Keratinocyte (primary cell): ENCODE measurements around the gene NKX6-1. TPM values are rescaled to one million over a fixed set of nuclear protein-coding genes. Genes with fewer than 3 reads are reported as not detected.
A peak's percentile ranks its signal among the peaks of the same experiment; 100 is the strongest.

Source experiments
- DNase-seq: peaks from one replicate; pipeline ENCODE4 v3.0.0-alpha.2; 2011; ENCODE audit warnings: low read depth, missing footprints, low spot score
- FAIRE-seq: peaks from 2 replicates; lab custom pipeline; 2011; peaks lifted over from hg19 to GRCh38; lab: Jason Lieb, UNC
- H2AFZ ChIP-seq: 2 replicates; pipeline ENCODE4 v1.6.0; 2012; ENCODE audit warnings: low read length, control low read depth, inconsistent platforms; ENCODE audit not compliant: control insufficient read depth
- H3K27ac ChIP-seq: 2 replicates; pipeline ENCODE4 v1.5.1; 2011; ENCODE audit warnings: low read length; ENCODE audit not compliant: control insufficient read depth, insufficient read depth
- H3K27me3 ChIP-seq: 3 replicates; pipeline ENCODE4 v1.6.0; 2011; ENCODE audit warnings: low read length; ENCODE audit not compliant: control insufficient read depth, insufficient read depth; ENCODE audit errors: extremely low read depth
- H3K36me3 ChIP-seq, 2 experiments: 2 replicates in 1 of 2; 3 replicates in 1 of 2; pipeline ENCODE4 v1.5.1; 2011; ENCODE audit warnings: low read length in 2 of 2, mild to moderate bottlenecking in 1 of 2; ENCODE audit not compliant: control insufficient read depth in 2 of 2, insufficient read depth in 2 of 2; ENCODE audit errors: extremely low read depth in 1 of 2
- H3K4me1 ChIP-seq: 3 replicates; pipeline ENCODE4 v1.5.1; 2011; ENCODE audit warnings: low read length; ENCODE audit not compliant: control insufficient read depth, insufficient read depth; ENCODE audit errors: extremely low read depth
- H3K4me2 ChIP-seq: 3 replicates; pipeline ENCODE4 v1.6.0; 2011; ENCODE audit warnings: low read depth, low read length; ENCODE audit not compliant: control insufficient read depth, insufficient read depth; ENCODE audit errors: extremely low read depth
- H3K4me3 ChIP-seq, 3 experiments: fragments of 200-600 bp in 1 of 3; sonication (generic) in 1 of 3; 2 replicates in 2 of 3; 3 replicates in 1 of 3; pipeline ENCODE4 v1.5.1; 2011 to 2016; ENCODE audit warnings: low read length in 3 of 3, mild to moderate bottlenecking in 3 of 3, control low read depth in 2 of 3, inconsistent platforms in 1 of 3, low read depth in 1 of 3, mixed read lengths in 1 of 3, mixed run types in 1 of 3, moderate library complexity in 1 of 3; ENCODE audit not compliant: control insufficient read depth in 2 of 3, insufficient read depth in 2 of 3; ENCODE audit errors: extremely low read depth in 1 of 3
- H3K79me2 ChIP-seq: 2 replicates; pipeline ENCODE4 v1.6.0; 2012; ENCODE audit warnings: low read length; ENCODE audit not compliant: control insufficient read depth, insufficient read depth
- H3K9ac ChIP-seq: 3 replicates; pipeline ENCODE4 v1.6.0; 2011; ENCODE audit warnings: low read length; ENCODE audit not compliant: control insufficient read depth, insufficient read depth; ENCODE audit errors: extremely low read depth
- H3K9me1 ChIP-seq: 3 replicates; pipeline ENCODE4 v1.6.0; 2011; ENCODE audit warnings: low read length; ENCODE audit not compliant: control insufficient read depth, insufficient read depth; ENCODE audit errors: extremely low read depth
- H3K9me3 ChIP-seq: 2 replicates; pipeline ENCODE4 v1.5.1; 2012; ENCODE audit warnings: low read depth, low read length; ENCODE audit not compliant: control insufficient read depth
- H4K20me1 ChIP-seq: 3 replicates; pipeline ENCODE4 v1.6.0; 2011; ENCODE audit warnings: low read length; ENCODE audit not compliant: control insufficient read depth, insufficient read depth; ENCODE audit errors: extremely low read depth
- EZH2 ChIP-seq: IDR thresholded peaks from one replicate; pipeline ENCODE4 v1.6.1; 2012; ENCODE audit warnings: inconsistent platforms, mild to moderate bottlenecking, low read length, moderate library complexity
- dilution Hi-C: fragments of 300-500 bp; cut with MboI; formaldehyde crosslinking; loops from one replicate; pipeline ENCODE4 v1.7.0; 2020; ENCODE audit warnings: low sequenced_read_pairs; ENCODE audit not compliant: extremely low pct_ligation_motif_present
- polyA plus RNA-seq, 5 experiments: library from polyadenylated mRNA; depleted of rRNA in 3 of 5; stranded (reverse) in 3 of 5; stranded (forward) in 1 of 5; unstranded in 1 of 5; fragments of >200 nt; gene quantifications; 1 replicate in 1 of 5; 2 replicates in 3 of 5; 3 replicates in 1 of 5; pipeline versions ENCODE4 v1.2.1 to v1.2.3, GENCODE V29; 2011 to 2012; ENCODE audit warnings: missing spikeins in 2 of 5, low read depth in 1 of 5, low replicate concordance in 1 of 5
- TF ChIP-seq, protein P1 (sequence below), 3 experiments: IDR thresholded peaks in 1 of 3; conservative IDR thresholded peaks in 1 of 3; optimal IDR thresholded peaks in 1 of 3; 2 replicates in 2 of 3; 3 replicates in 1 of 3; pipeline versions ENCODE3 to v1.5.1; 2011; ENCODE audit warnings: low read length in 3 of 3, mild to moderate bottlenecking in 3 of 3, moderate library complexity in 2 of 3, control low read depth in 1 of 3, inconsistent platforms in 1 of 3; ENCODE audit not compliant: insufficient read depth in 2 of 3; ENCODE audit errors: extremely low read depth in 1 of 3

The NKX6-1 gene
- polyA plus RNA-seq, 1 donor (not counting 4 experiments of a cell fraction or from before 2014, with no cell fraction given): not detected

DNA sequence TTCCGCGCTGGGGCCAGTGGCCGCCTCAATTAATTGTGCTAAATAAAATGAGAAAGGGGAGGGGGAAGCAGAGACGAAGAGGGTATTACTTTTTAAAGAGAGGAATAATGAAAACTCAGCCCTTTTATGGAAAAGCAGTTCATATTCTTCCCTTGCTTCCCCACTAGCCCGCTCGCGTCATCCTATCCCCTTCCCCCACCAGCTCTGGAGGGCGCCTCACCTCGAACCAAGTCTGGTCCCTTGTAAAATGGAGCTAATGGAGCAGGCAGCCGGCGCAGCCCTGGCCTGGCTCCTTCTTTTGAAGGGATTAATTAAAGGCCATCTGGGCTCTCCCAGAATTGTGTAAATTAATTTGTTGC is 511 bp upstream of the NKX6-1 start:
- Histone ChIP-seq H3K27ac (no peak overlapping the region), H3K9ac (no peak overlapping the region), H3K4me3 (peak overlapping the region in 1 of 3 experiments; percentile 20), H3K36me3 (no peaks in the 10 kb centered on the region), H2AFZ (no peak overlapping the region), H3K79me2 (no peaks in the 10 kb centered on the region), H3K9me1 (no peaks in the 10 kb centered on the region), H4K20me1 (no peaks in the 10 kb centered on the region), H3K4me2 (peak overlapping the region; percentile 49), H3K27me3 (peaks cover 90% of the 10 kb centered on the region), H3K4me1 (peaks cover 5% of the 10 kb centered on the region), H3K9me3 (peaks cover 10% of the 10 kb centered on the region)
- DNase-seq (no peak), FAIRE-seq (no peak)
- dilution Hi-C loops: no loop called here
- peak; percentile 35 for TF ChIP-seq EZH2
- TF ChIP-seq, protein P1, sequence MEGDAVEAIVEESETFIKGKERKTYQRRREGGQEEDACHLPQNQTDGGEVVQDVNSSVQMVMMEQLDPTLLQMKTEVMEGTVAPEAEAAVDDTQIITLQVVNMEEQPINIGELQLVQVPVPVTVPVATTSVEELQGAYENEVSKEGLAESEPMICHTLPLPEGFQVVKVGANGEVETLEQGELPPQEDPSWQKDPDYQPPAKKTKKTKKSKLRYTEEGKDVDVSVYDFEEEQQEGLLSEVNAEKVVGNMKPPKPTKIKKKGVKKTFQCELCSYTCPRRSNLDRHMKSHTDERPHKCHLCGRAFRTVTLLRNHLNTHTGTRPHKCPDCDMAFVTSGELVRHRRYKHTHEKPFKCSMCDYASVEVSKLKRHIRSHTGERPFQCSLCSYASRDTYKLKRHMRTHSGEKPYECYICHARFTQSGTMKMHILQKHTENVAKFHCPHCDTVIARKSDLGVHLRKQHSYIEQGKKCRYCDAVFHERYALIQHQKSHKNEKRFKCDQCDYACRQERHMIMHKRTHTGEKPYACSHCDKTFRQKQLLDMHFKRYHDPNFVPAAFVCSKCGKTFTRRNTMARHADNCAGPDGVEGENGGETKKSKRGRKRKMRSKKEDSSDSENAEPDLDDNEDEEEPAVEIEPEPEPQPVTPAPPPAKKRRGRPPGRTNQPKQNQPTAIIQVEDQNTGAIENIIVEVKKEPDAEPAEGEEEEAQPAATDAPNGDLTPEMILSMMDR (optimal IDR thresholded peaks at IDR 0.05 in 1 of 3, IDR thresholded peaks at IDR 0.05 in 1 of 3, conservative IDR thresholded peaks at IDR 0.05 in 1 of 3; ENCODE audit: extremely low read depth in 1 of 3, insufficient read depth in 2 of 3, low read length in 3 of 3): no peak

DNA sequence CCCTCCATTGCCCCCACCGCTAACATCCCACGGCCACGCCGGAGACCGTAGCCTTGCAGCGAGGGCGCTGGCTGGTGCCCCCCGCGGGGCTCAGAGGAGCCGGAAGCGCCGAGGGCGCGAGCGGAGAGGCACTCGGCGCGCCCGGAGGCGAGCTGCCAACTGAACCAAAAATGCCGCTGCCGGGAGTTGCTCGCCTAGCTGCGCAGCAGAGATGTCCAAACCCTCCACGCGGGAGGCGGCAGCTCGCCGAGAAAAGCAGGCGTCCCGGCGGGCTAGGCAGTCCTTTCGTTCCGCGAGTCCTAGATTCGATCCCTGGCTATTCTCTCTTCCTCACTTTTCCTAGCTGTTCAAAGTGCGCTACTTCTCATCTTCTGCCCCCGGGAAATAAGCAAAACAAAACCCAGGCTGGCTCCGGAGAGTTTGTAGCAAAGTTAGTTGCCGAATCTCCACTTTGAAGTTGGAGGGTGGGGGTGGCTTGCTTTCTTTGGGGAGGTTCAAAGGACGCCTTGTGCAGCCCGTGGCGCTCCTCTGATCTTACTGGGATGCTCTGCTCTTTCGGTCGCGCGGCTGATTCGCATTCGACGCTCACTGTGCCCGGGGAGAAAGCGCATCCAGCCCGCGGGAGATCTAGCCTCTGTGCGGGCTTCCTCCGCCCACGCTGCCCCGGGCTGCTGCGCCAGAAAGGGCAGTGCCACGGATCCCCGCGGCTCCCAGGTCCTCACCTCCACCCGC is 723 bp downstream of the NKX6-1 start:
- Histone ChIP-seq H2AFZ (no peak overlapping the region), H3K79me2 (no peaks in the 10 kb centered on the region), H3K36me3 (no peaks in the 10 kb centered on the region), H3K9ac (no peak overlapping the region), H3K4me2 (peak overlapping the region; percentile 55), H3K4me3 (peak overlapping the region in 2 of 3 experiments; percentile 45 to 57), H3K4me1 (peaks cover 5% of the 10 kb centered on the region), H3K9me3 (peaks cover 10% of the 10 kb centered on the region), H4K20me1 (peaks cover 1% of the 10 kb centered on the region), H3K9me1 (no peaks in the 10 kb centered on the region), H3K27ac (no peak overlapping the region), H3K27me3 (peaks cover 97% of the 10 kb centered on the region)
- no peak for DNase-seq
- TF ChIP-seq, protein P1 (optimal IDR thresholded peaks at IDR 0.05 in 1 of 3, IDR thresholded peaks at IDR 0.05 in 1 of 3, conservative IDR thresholded peaks at IDR 0.05 in 1 of 3; ENCODE audit: extremely low read depth in 1 of 3, insufficient read depth in 2 of 3, low read length in 3 of 3): no peak
- TF ChIP-seq EZH2: peak; percentile 96
- dilution Hi-C loops: no loop called here
- FAIRE-seq: no peak
